Stimulated activated CD4-positive, alpha-beta T cell treated with anti-CD3 and anti-CD28 coated beads, Interleukin-2, amount 100 ng/mL, for 48 hours (primary cell): Measurements from ENCODE around the gene DIO1.

Source experiments
- DNase-seq, 2 donors: peaks; one replicate each; pipeline ENCODE4 v3.0.0-alpha.2; 2020

DIO1 gene

GRCh38 chr1:53943490-53944043, 49.6 kb downstream of the DIO1 start:
- DNase-seq = no peak

- no peak for DNase-seq
These were observed 50.6 kb downstream of the DIO1 start for GRCh38 chr1:53944469-53945182.

- no peak for DNase-seq
These were observed 51.1 kb downstream of the DIO1 start for GRCh38 chr1:53945183-53945432.

GRCh38 chr1:53945433-53946251, 51.7 kb downstream of the DIO1 start, which contains the start of gene IFT25:
TSS of gene IFT25 (minus strand) at chr1:53945699. CDS start at chr1:53940082, 5,617 bp downstream.
- DNase-seq = peak; percentile 98 to 100

- DNase-seq = peak in 1 of 2 donors; percentile 64
These were observed 52.5 kb downstream of the DIO1 start, which contains the start of gene LRRC42 for GRCh38 chr1:53946252-53947171. TSS of gene LRRC42 (plus strand) at chr1:53946350. CDS start at chr1:53952000, 5,650 bp downstream.

GRCh38 chr1:53947172-53947907, 53.4 kb downstream of the DIO1 start:
- DNase-seq = no peak

- DNase-seq = no peak
These were observed 54.3 kb downstream of the DIO1 start for GRCh38 chr1:53948291-53948690.

GRCh38 chr1:53949023-53949990, 55.3 kb downstream of the DIO1 start:
- DNase-seq = peak in 1 of 2 donors; percentile 15

GRCh38 chr1:53951697-53952096, 57.7 kb downstream of the DIO1 start:
- no peak for DNase-seq

- no peak for DNase-seq
These were observed 60.1 kb downstream of the DIO1 start for GRCh38 chr1:53954128-53954527.

- no peak for DNase-seq
These were observed 62.6 kb downstream of the DIO1 start for GRCh38 chr1:53956308-53957168.

- no peak for DNase-seq
These were observed 63.3 kb downstream of the DIO1 start for GRCh38 chr1:53957194-53957818.

GRCh38 chr1:53959664-53960250, 65.8 kb downstream of the DIO1 start:
- DNase-seq = no peak
